ENCODE data around the gene TUT7.
"Not testable (repeated sequence)": the region's sequence is repeated elsewhere in the genome, so short reads cannot be mapped to it uniquely, and the experiment has no call there.

TUT7 gene

GRCh38 chr9:86344818-86345217 is 9.4 kb downstream of the TUT7 start:
- DNase-seq: no peak

GRCh38 chr9:86342269-86342668 is 11.9 kb downstream of the TUT7 start:
- no peak for DNase-seq

- DNase-seq: no peak
Measured at GRCh38 chr9:86341007-86341491, 13.2 kb downstream of the TUT7 start.

- no peak for DNase-seq
Measured at GRCh38 chr9:86340356-86341006, 13.7 kb downstream of the TUT7 start.

- DNase-seq: no peak
Measured at GRCh38 chr9:86337469-86338108, 16.6 kb downstream of the TUT7 start.

GRCh38 chr9:86336058-86336457 is 18.2 kb downstream of the TUT7 start:
- no peak for DNase-seq

- no peak for DNase-seq
Measured at GRCh38 chr9:86333651-86334050, 20.6 kb downstream of the TUT7 start.

- DNase-seq: no peak
Measured at GRCh38 chr9:86330186-86330585, 24.0 kb downstream of the TUT7 start.

GRCh38 chr9:86329649-86330048 is 24.6 kb downstream of the TUT7 start:
- DNase-seq: no peak

GRCh38 chr9:86328156-86328555 is 26.1 kb downstream of the TUT7 start:
- no peak for DNase-seq

- no peak for DNase-seq
Measured at GRCh38 chr9:86326536-86326935, 27.7 kb downstream of the TUT7 start.

- DNase-seq: no peak
Measured at GRCh38 chr9:86324901-86325300, 29.3 kb downstream of the TUT7 start.

GRCh38 chr9:86324308-86324707 is 29.9 kb downstream of the TUT7 start:
- DNase-seq: no peak

GRCh38 chr9:86322973-86323644 is 31.1 kb downstream of the TUT7 start:
- DNase-seq: no peak

- no peak for DNase-seq
Measured at GRCh38 chr9:86321373-86321772, 32.8 kb downstream of the TUT7 start.

GRCh38 chr9:86318187-86318586 is 36.0 kb downstream of the TUT7 start:
- DNase-seq: no peak

- no peak for DNase-seq
Measured at GRCh38 chr9:86315078-86315477, 39.1 kb downstream of the TUT7 start.

GRCh38 chr9:86312959-86313358 is 41.3 kb downstream of the TUT7 start:
- DNase-seq: not testable (repeated sequence)

- no peak for DNase-seq
Measured at GRCh38 chr9:86308687-86309086, 45.5 kb downstream of the TUT7 start.

- no peak for DNase-seq
Measured at GRCh38 chr9:86304236-86304730, 49.9 kb downstream of the TUT7 start.

- no peak for DNase-seq
Measured at GRCh38 chr9:86303316-86303975, 50.8 kb downstream of the TUT7 start.

GRCh38 chr9:86301686-86302085 is 52.5 kb downstream of the TUT7 start:
- DNase-seq: no peak

- DNase-seq: no peak
Measured at GRCh38 chr9:86300701-86301100, 53.5 kb downstream of the TUT7 start.

Measured in GOT3 (cell line).